ENCODE measurements around the gene SPATA24.

GRCh38 chr5:139418793-139419192 is 14.9 kb upstream of the SPATA24 start:
- TF ChIP-seq FOXK2 (IDR thresholded peaks at IDR 0.05) = no peak
- TF ChIP-seq TARDBP (IDR thresholded peaks at IDR 0.05) = no peak
- no peak for TF ChIP-seq CTBP1 (IDR thresholded peaks at IDR 0.05; ENCODE audit: borderline replicate concordance)
- no peak for TF ChIP-seq ARNT (IDR thresholded peaks at IDR 0.05)
- TF ChIP-seq BHLHE40 (IDR thresholded peaks at IDR 0.05; ENCODE audit: borderline replicate concordance) = no peak
- TF ChIP-seq LEF1 (IDR thresholded peaks at IDR 0.05; ENCODE audit: borderline replicate concordance) = no peak
- no peak for TF ChIP-seq FOXA1 (IDR thresholded peaks at IDR 0.05)
- no peak for TF ChIP-seq SUZ12 (IDR thresholded peaks at IDR 0.05)
- TF ChIP-seq FOXM1 (IDR thresholded peaks at IDR 0.05; ENCODE audit: borderline replicate concordance) = no peak
- no peak for TF ChIP-seq HDGF (IDR thresholded peaks at IDR 0.05; ENCODE audit: borderline replicate concordance)
- TF ChIP-seq PKNOX1 (IDR thresholded peaks at IDR 0.05) = no peak
